ENCODE measurements around the gene CTSG.
"Not testable (repeated sequence)": the region's sequence is repeated elsewhere in the genome, so short reads cannot be mapped to it uniquely, and the experiment has no call there.

Gene CTSG

GRCh38 chr14:24576182-24576581 is at the start of gene CTSG:
Gene CTSG (minus strand): TSS chr14:24576250. CDS start chr14:24576223, 27 bp downstream.
- no peak for DNase-seq

GRCh38 chr14:24613747-24614146 is 37.7 kb upstream of the CTSG start:
- no peak for DNase-seq

GRCh38 chr14:24613241-24613640 is 37.2 kb upstream of the CTSG start:
- DNase-seq: no peak

- no peak for DNase-seq
Measured at GRCh38 chr14:24612196-24612595, 36.1 kb upstream of the CTSG start.

- DNase-seq: no peak
Measured at GRCh38 chr14:24609655-24610344, 33.8 kb upstream of the CTSG start, which contains the start of gene GZMH. Gene GZMH (minus strand): TSS chr14:24609685. CDS start chr14:24609613, 72 bp downstream.

GRCh38 chr14:24607635-24608514 is 31.8 kb upstream of the CTSG start:
- DNase-seq: no peak

GRCh38 chr14:24607081-24607480 is 31.0 kb upstream of the CTSG start:
- DNase-seq: no peak

GRCh38 chr14:24606297-24606696 is 30.2 kb upstream of the CTSG start:
- DNase-seq: no peak

GRCh38 chr14:24605435-24606190 is 29.6 kb upstream of the CTSG start:
- DNase-seq: peak; percentile 76

GRCh38 chr14:24597403-24597802 is 21.4 kb upstream of the CTSG start:
- no peak for DNase-seq

- DNase-seq: no peak
Measured at GRCh38 chr14:24595073-24595808, 19.2 kb upstream of the CTSG start.

GRCh38 chr14:24591004-24591403 is 15.0 kb upstream of the CTSG start:
- not testable (repeated sequence) for DNase-seq

- DNase-seq: not testable (repeated sequence)
Measured at GRCh38 chr14:24584402-24584801, 8.4 kb upstream of the CTSG start.

- DNase-seq: no peak
Measured at GRCh38 chr14:24578558-24578957, 2.5 kb upstream of the CTSG start.

GRCh38 chr14:24576771-24577170 is 721 bp upstream of the CTSG start:
- DNase-seq: no peak

- DNase-seq: no peak
Measured at GRCh38 chr14:24574206-24574774, 1.8 kb downstream of the CTSG start.

GRCh38 chr14:24566318-24566717 is 9.7 kb downstream of the CTSG start:
- no peak for DNase-seq

GRCh38 chr14:24565766-24566165 is 10.3 kb downstream of the CTSG start:
- DNase-seq: no peak

- no peak for DNase-seq
Measured at GRCh38 chr14:24563505-24563904, 12.5 kb downstream of the CTSG start.

- no peak for DNase-seq
Measured at GRCh38 chr14:24556756-24557155, 19.3 kb downstream of the CTSG start.

GRCh38 chr14:24549064-24549463 is 27.0 kb downstream of the CTSG start:
- not testable (repeated sequence) for DNase-seq

GRCh38 chr14:24542346-24542936 is 33.6 kb downstream of the CTSG start:
- DNase-seq: no peak

All from islet precursor cell (in vitro differentiated cells).